HFFc6 (cell line): Measurements from ENCODE around the gene MEF2B. TPM values are rescaled to one million over a fixed set of nuclear protein-coding genes. Genes with fewer than 3 reads are reported as not detected.

Experiments
- DNase-seq: peaks from one replicate; pipeline ENCODE4 v3.0.0-alpha.2; 2018
- H3K27ac Mint-ChIP-seq: 2 replicates; pipeline ENCODE4 v1.8.0; 2020; ENCODE audit warnings: mild to moderate bottlenecking, mixed read lengths
- H3K27me3 Mint-ChIP-seq: 2 replicates; pipeline ENCODE4 v1.8.0; 2021; ENCODE audit warnings: mild to moderate bottlenecking, moderate library complexity, mixed read lengths; ENCODE audit not compliant: insufficient read depth
- H3K36me3 Mint-ChIP-seq: 2 replicates; pipeline ENCODE4 v1.8.0; 2021; ENCODE audit warnings: low read depth, mixed read lengths
- H3K4me1 Mint-ChIP-seq: 2 replicates; pipeline ENCODE4 v1.8.0; 2020; ENCODE audit warnings: low read depth, mixed read lengths
- H3K4me3 Mint-ChIP-seq: 2 replicates; pipeline ENCODE4 v1.8.0; 2020; ENCODE audit warnings: mild to moderate bottlenecking, moderate library complexity, mixed read lengths
- H3K9me3 Mint-ChIP-seq: 2 replicates; pipeline ENCODE4 v1.8.0; 2020; ENCODE audit warnings: mild to moderate bottlenecking, mixed read lengths
- CTCF ChIP-seq: fragments of 200-600 bp; sonication (generic); IDR thresholded peaks from 2 replicates; pipeline ENCODE4 v1.5.0; 2021; ENCODE audit warnings: antibody characterized with exemption, mild to moderate bottlenecking
- total RNA-seq, 6 experiments: library from RNA; stranded (reverse); fragmentation: NEBNext Ultra II Directional; extraction: Animal tissue kit (Norgen Biotek cat#: 25700); gene quantifications; 2 replicates in 1 of 6; 3 replicates in 5 of 6; pipeline ENCODE4 v1.2.3, GENCODE V29; 2021

The MEF2B gene
- total RNA-seq, 6 experiments from 2014 or later: 0.20 to 1.9 (median 0.82) TPM

DNA sequence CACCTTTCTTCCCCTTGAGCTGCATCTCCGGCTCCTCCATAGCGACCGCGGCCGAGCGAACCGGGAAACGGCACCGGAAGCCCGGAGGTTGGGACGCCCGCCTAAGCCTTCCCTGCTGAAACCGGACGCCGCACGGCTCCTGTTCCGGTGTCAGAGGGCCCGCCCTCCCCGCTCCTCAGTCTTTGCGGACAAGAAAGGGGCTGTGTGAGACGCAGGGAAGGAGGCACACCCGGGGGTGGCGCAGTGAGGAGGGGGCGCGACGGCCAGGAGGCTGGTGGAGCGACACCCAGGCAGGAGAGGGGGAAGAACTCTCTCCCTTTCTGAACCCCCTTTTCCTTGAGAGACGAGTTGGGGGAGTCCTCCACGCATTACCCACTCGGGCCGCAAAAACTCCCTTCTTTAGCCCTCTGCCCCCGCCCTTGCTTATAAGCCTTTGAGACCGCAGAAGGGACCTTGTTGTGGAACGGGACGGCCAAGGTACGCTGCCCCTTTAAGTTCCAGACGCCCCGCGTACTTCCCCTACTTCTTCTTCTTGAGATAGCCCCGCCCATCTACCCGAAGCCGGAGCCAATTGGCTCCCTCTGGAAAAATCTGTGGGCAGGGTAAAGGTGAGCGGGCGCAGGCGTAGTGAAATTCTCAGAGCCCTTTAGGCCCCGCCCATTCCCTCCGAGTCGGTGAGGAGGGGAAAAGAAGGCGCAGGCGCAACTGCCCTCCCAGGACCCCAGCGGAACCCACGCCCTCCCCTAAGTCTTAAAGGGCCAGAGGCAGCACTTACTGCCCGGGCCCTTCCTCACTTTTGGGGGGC lies 22.2 kb upstream of the MEF2B start, which contains the start of the genes BORCS8 and RFXANK:
BORCS8 (minus strand) TSS at position 75 of the 805 bp plus-strand sequence; CDS start at position 40, 35 bp downstream.
RFXANK (plus strand) TSS at position 181 of the 805 bp plus-strand sequence. CDS start 1,689 bp downstream, outside the sequence.
- Mint-ChIP-seq H3K27ac (peak within 1 kb of the TSS; percentile 96), H3K4me3 (peak within 1 kb of the TSS; percentile 98), H3K36me3 (peaks cover 5% of the 10 kb centered on the region; the same call in 1 of the 2 replicates), H3K27me3 (peaks cover 2% of the 10 kb centered on the region; the same call in 1 of the 2 replicates), H3K4me1 (peaks cover 30% of the 10 kb centered on the region), H3K9me3 (no peaks in the 10 kb centered on the region)
- peak; percentile 98 for DNase-seq
- TF ChIP-seq CTCF: no peak

DNA sequence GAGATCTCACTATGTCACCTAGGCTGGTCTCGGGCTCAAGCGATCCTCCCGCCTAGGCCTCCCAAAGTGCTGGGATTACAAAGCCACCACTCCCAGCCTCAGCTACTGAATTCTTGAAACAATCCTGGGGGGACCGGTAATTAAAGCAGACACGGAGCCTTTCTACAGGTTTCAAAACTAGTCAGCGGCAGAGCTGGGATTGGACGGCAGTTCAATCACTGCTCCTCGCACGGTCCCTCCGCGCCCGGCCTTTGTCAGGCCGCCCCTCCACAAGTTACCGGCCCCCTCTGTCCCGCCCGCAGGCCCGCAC lies 21.7 kb upstream of the MEF2B start:
- no peak for TF ChIP-seq CTCF
- DNase-seq: no peak
- Mint-ChIP-seq H3K27me3 (peaks cover 2% of the 10 kb centered on the region; the same call in 1 of the 2 replicates), H3K27ac (peak overlapping the region; percentile 96), H3K4me1 (peaks cover 30% of the 10 kb centered on the region), H3K36me3 (peaks cover 6% of the 10 kb centered on the region; the same call in 1 of the 2 replicates), H3K4me3 (peak overlapping the region; percentile 98), H3K9me3 (no peaks in the 10 kb centered on the region)

GRCh38 chr19:19186742-19187141 lies 16.7 kb upstream of the MEF2B start:
- Mint-ChIP-seq H3K9me3 (no peaks in the 10 kb centered on the region), H3K4me1 (peaks cover 15% of the 10 kb centered on the region; the same call in 1 of the 2 replicates), H3K4me3 (no peak overlapping the region), H3K36me3 (peaks cover 27% of the 10 kb centered on the region), H3K27ac (no peak overlapping the region), H3K27me3 (peaks cover 2% of the 10 kb centered on the region; the same call in 1 of the 2 replicates)
- DNase-seq: no peak
- TF ChIP-seq CTCF: no peak

DNA sequence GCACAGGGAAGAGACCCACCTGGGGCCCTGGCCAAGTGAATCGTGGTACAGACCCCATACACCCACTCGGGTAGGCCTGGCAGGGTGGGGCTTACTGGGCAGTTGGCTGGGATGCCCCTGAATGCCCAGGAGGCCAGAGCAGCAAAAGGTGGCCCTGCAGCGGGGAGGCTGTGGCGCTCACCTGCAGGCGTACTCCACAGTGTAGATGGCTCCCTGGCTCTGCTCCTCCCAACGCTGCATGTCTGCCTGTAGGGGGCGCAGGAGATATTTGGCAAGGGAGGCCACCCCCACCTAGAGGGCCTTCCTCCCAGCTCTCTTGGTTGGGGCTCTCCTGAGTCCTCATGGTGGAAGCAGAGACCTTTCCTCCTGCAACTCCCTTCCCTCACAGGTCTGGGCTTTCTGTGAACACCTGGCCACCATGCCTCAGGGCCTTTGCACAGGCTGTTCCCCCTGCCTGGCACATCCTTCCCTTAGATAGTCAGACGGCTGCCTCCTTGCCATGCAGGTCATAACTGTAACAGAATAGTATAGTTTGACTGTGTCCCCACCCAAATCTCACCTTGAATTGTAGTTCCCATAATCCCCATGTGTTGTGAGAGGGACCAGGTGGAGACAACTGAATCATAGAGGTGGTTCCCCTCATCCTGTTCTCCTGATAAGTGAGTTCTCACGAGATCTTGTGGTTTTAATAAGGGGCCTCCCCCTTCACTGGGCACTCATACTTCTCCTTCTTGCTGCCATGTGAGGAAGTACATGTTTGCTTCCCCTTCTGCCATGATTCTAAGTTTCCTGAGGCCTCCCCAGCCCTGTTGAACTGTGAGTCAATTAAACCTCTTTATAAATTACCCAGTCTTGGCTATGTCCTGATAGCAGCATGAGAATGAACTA lies 16.0 kb upstream of the MEF2B start:
- Mint-ChIP-seq H3K4me1 (peaks cover 15% of the 10 kb centered on the region; the same call in 1 of the 2 replicates), H3K27me3 (peaks cover 2% of the 10 kb centered on the region; the same call in 1 of the 2 replicates), H3K4me3 (no peak overlapping the region), H3K36me3 (peaks cover 33% of the 10 kb centered on the region), H3K27ac (no peak overlapping the region; the same call in 1 of the 2 replicates), H3K9me3 (no peaks in the 10 kb centered on the region)
- peak; percentile 31 for DNase-seq
- TF ChIP-seq CTCF: peak; percentile 89

- Mint-ChIP-seq H3K27ac (no peak overlapping the region), H3K27me3 (no peaks in the 10 kb centered on the region; the same call in 1 of the 2 replicates), H3K4me1 (no peaks in the 10 kb centered on the region; the same call in 1 of the 2 replicates), H3K9me3 (no peaks in the 10 kb centered on the region; the same call in 1 of the 2 replicates), H3K4me3 (no peak overlapping the region), H3K36me3 (peaks cover 37% of the 10 kb centered on the region)
- TF ChIP-seq CTCF: no peak
- no peak for DNase-seq
Measured at GRCh38 chr19:19181488-19181998, 11.5 kb upstream of the MEF2B start.
